K562 (cell line): ENCODE measurements around the gene PRMT5. TPM values are rescaled to one million over a fixed set of nuclear protein-coding genes. Genes with fewer than 3 reads are reported as not detected.
A peak's percentile ranks its signal among the peaks of the same experiment; 100 is the strongest.

Experiments used
- ARHGAP35 ChIP-seq: fragments of 450-650 bp; IDR thresholded peaks from 2 replicates; pipeline ENCODE4 v1.6.1; 2018; ENCODE audit not compliant: partially characterized antibody
- ARID1B ChIP-seq: fragments of 450-650 bp; IDR thresholded peaks from 2 replicates; pipeline ENCODE4 v1.6.1; 2016; ENCODE audit warnings: antibody characterized with exemption, mild to moderate bottlenecking, inconsistent platforms
- CC2D1A ChIP-seq: fragments of 450-650 bp; IDR thresholded peaks from 2 replicates; pipeline ENCODE4 v1.6.1; 2017; ENCODE audit warnings: mild to moderate bottlenecking
- DDX20 ChIP-seq: fragments of 450-650 bp; IDR thresholded peaks from 2 replicates; pipeline ENCODE4 v1.6.1; 2016; ENCODE audit warnings: missing genetic modification characterization, low read depth, mild to moderate bottlenecking, missing compliant biosample characterization, moderate library complexity
- KAT8 ChIP-seq: fragments of 450-650 bp; IDR thresholded peaks from 2 replicates; pipeline ENCODE4 v1.6.1; 2016; ENCODE audit warnings: low read depth, mild to moderate bottlenecking
- PHB2 ChIP-seq: fragments of 450-650 bp; IDR thresholded peaks from 2 replicates; pipeline ENCODE4 v1.6.1; 2017; ENCODE audit warnings: low read depth
- PKNOX1 ChIP-seq: fragments of 450-650 bp; IDR thresholded peaks from 2 replicates; pipeline ENCODE4 v1.6.1; 2016
- PML ChIP-seq: IDR thresholded peaks from 2 replicates; pipeline ENCODE4 v1.6.1; 2012; ENCODE audit warnings: low read length, inconsistent platforms
- PRDM10 ChIP-seq: fragments of 450-650 bp; IDR thresholded peaks from 2 replicates; pipeline ENCODE4 v1.6.1; 2018; ENCODE audit not compliant: partially characterized antibody
- RHOXF2B ChIP-seq: fragments of 250-450 bp; sonication (Bioruptor Pico); conservative IDR thresholded peaks from 2 replicates; pipeline ENCODE4 v1.5.1; 2021
- SAP30 ChIP-seq: fragments of 200-600 bp; sonication (generic); IDR thresholded peaks from 2 replicates; pipeline ENCODE4 v1.6.1; 2012; ENCODE audit warnings: borderline replicate concordance, low read depth, mild to moderate bottlenecking, moderate library complexity, low read length, control low read depth, inconsistent platforms; ENCODE audit not compliant: insufficient read depth, poor library complexity, severe bottlenecking
- SIN3A ChIP-seq, 2 experiments: fragments of 150-350 bp in 1 of 2; IDR thresholded peaks; 2 replicates each; pipeline ENCODE4 v1.6.1; 2011 to 2016; ENCODE audit warnings: borderline replicate concordance in 2 of 2, low read depth in 2 of 2, low read length in 2 of 2, mild to moderate bottlenecking in 2 of 2, moderate library complexity in 2 of 2; ENCODE audit not compliant: control insufficient read depth in 1 of 2
- SIN3B ChIP-seq: fragments of 450-650 bp; IDR thresholded peaks from 2 replicates; pipeline ENCODE4 v1.6.1; 2017; ENCODE audit warnings: low read depth, mild to moderate bottlenecking, moderate library complexity
- THAP7 ChIP-seq: fragments of 250-450 bp; sonication (Bioruptor Pico); IDR thresholded peaks from 2 replicates; pipeline ENCODE4 v1.5.0; 2021
- USF1 ChIP-seq: sonication (generic); formaldehyde crosslinking; IDR thresholded peaks from 2 replicates; pipeline ENCODE4 v1.9.0; 2022; ENCODE audit warnings: mild to moderate bottlenecking, missing genetic modification reagents
- ZC3H8 ChIP-seq: fragments of 450-650 bp; IDR thresholded peaks from 2 replicates; pipeline ENCODE4 v1.6.1; 2017
- ZHX1 ChIP-seq: fragments of 150-350 bp; conservative IDR thresholded peaks from 2 replicates; pipeline ENCODE4 v1.6.1; 2014; ENCODE audit warnings: low read length
- ZNF589 ChIP-seq: fragments of 200-800 bp; sonication (Bioruptor generic); IDR thresholded peaks from 2 replicates; pipeline ENCODE4 v1.6.1; 2016; ENCODE audit warnings: low read depth, missing genetic modification characterization, missing compliant biosample characterization
- polyA plus RNA-seq, 8 experiments: library from polyadenylated mRNA; depleted of rRNA in 4 of 8; stranded (reverse) in 5 of 8; unstranded in 3 of 8; fragments of >200 nt; fragmentation: Nextera tagmentation in 2 of 8; fragmentation: Illumina TruSeq in 1 of 8; extraction: Ambion mirVana in 2 of 8; extraction: Trizol in 1 of 8; gene quantifications; 2 replicates each; pipeline versions ENCODE4 v1.2.1 to v1.2.3, GENCODE V29; 2011 to 2014; ENCODE audit warnings: inconsistent platforms in 1 of 8, missing spikeins in 1 of 8
- total RNA-seq, 7 experiments: library from RNA; depleted of rRNA in 6 of 7; stranded (reverse); fragments of >200 nt in 6 of 7; fragmentation: Illumina TruSeq in 2 of 7; extraction: Trizol in 2 of 7; gene quantifications; 2 replicates each; pipeline versions ENCODE4 v1.2.1 to v1.2.3, GENCODE V29; 2011 to 2021; ENCODE audit warnings: low replicate concordance in 1 of 7

Gene PRMT5
- total and polyA plus RNA-seq, 9 of the 15 experiments (the other 6 are each of a cell fraction or from before 2014, with no cell fraction given): 114 to 552 (median 222) TPM

- TF ChIP-seq PRDM10: peak; percentile 45
- 0 out of 2 replicates have a peak, but pooled peaks have one; percentile 32 for TF ChIP-seq CC2D1A
- no peak for TF ChIP-seq RHOXF2B
- no peak for TF ChIP-seq SIN3B
- TF ChIP-seq KAT8: peak; percentile 22; the same call in 1 of the 2 replicates
- no peak for TF ChIP-seq PKNOX1
- 0 out of 2 replicates have a peak, but pooled peaks have one; percentile 29 for TF ChIP-seq ZNF589 (CRISPR knock-in tag)
- TF ChIP-seq SIN3A (IDR thresholded peaks at IDR 0.05; ENCODE audit: borderline replicate concordance in 2 of 2, control insufficient read depth in 1 of 2, low read depth in 2 of 2, low read length in 2 of 2): 0 out of 4 replicates have a peak, but pooled peaks of 1 of the 2 experiments have one; percentile 36
- TF ChIP-seq USF1 (CRISPR knock-in tag): no peak
- no peak for TF ChIP-seq ARHGAP35
- TF ChIP-seq ARID1B: peak; percentile 49
- 0 out of 2 replicates have a peak, but pooled peaks have one; percentile 8 for TF ChIP-seq THAP7 (CRISPR knock-in tag)
- TF ChIP-seq PHB2: 0 out of 2 replicates have a peak, but pooled peaks have one; percentile 11
- no peak for TF ChIP-seq ZC3H8
- TF ChIP-seq SAP30: no peak
- TF ChIP-seq DDX20: no peak
- TF ChIP-seq ZHX1: no peak
- 0 out of 2 replicates have a peak, but pooled peaks have one; percentile 2 for TF ChIP-seq PML
Observed at GRCh38 chr14:22928237-22929103, 706 bp downstream of the PRMT5 start (continued).
